Ishikawa (cell line): Measurements from ENCODE around the gene SORCS3.

Experiments
- CEBPB ChIP-seq: IDR thresholded peaks from 2 replicates; pipeline ENCODE4 v1.6.1; 2012
- CREB1 ChIP-seq: IDR thresholded peaks from 2 replicates; pipeline ENCODE4 v1.6.1; 2012; ENCODE audit warnings: low read depth
- MAX ChIP-seq: IDR thresholded peaks from 2 replicates; pipeline ENCODE4 v1.6.1; 2012
- NFIC ChIP-seq: IDR thresholded peaks from 2 replicates; pipeline ENCODE4 v1.6.1; 2012
- RAD21 ChIP-seq: IDR thresholded peaks from 2 replicates; pipeline ENCODE4 v1.6.1; 2012; ENCODE audit warnings: low read depth
- REST ChIP-seq: IDR thresholded peaks from 2 replicates; pipeline ENCODE4 v1.6.1; 2012; ENCODE audit warnings: low read depth, mild to moderate bottlenecking
- TCF12 ChIP-seq: IDR thresholded peaks from 2 replicates; pipeline ENCODE4 v1.6.1; 2012; ENCODE audit warnings: low read depth
- TEAD4 ChIP-seq: IDR thresholded peaks from 2 replicates; pipeline ENCODE4 v1.6.1; 2012
- USF1 ChIP-seq: IDR thresholded peaks from 2 replicates; pipeline ENCODE4 v1.6.1; 2012
- YY1 ChIP-seq: IDR thresholded peaks from 2 replicates; pipeline ENCODE4 v1.6.1; 2012; ENCODE audit warnings: low read depth

GRCh38 chr10:104690101-104690500, 49.0 kb downstream of the SORCS3 start:
- TF ChIP-seq USF1 (no peak), CEBPB (no peak), TEAD4 (no peak), REST (no peak), MAX (no peak), CREB1 (no peak), RAD21 (no peak), NFIC (no peak), YY1 (no peak), TCF12 (no peak)
